ENCODE results near the gene CYP2C9. TPM values are rescaled to one million over a fixed set of nuclear protein-coding genes. Genes with fewer than 3 reads are reported as not detected.

Gene CYP2C9
- total RNA-seq, 1 donor from 2014 or later: not detected

DNA sequence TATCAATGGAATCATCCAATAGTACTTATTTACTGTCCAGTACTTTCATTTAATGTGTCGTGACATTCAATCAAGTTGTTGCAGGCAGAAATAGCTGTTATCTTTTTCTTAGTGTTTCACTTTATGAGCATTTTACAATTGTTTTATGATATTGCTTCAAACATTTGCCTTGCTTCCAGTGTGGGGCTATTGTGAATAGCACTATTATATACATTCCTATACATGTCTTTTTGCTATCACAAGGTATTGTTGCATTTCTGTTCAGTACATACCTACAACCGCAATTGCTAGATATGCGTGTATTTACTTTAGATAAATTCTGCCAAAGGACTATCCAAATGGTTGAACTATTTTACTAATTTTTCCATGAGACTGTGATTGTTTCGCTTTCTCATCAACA is 95.9 kb downstream of the CYP2C9 start:
- H3K79me2 ChIP-seq (ENCODE audit: low read depth): no peaks in the 10 kb centered on the region
- TF ChIP-seq, protein P1, sequence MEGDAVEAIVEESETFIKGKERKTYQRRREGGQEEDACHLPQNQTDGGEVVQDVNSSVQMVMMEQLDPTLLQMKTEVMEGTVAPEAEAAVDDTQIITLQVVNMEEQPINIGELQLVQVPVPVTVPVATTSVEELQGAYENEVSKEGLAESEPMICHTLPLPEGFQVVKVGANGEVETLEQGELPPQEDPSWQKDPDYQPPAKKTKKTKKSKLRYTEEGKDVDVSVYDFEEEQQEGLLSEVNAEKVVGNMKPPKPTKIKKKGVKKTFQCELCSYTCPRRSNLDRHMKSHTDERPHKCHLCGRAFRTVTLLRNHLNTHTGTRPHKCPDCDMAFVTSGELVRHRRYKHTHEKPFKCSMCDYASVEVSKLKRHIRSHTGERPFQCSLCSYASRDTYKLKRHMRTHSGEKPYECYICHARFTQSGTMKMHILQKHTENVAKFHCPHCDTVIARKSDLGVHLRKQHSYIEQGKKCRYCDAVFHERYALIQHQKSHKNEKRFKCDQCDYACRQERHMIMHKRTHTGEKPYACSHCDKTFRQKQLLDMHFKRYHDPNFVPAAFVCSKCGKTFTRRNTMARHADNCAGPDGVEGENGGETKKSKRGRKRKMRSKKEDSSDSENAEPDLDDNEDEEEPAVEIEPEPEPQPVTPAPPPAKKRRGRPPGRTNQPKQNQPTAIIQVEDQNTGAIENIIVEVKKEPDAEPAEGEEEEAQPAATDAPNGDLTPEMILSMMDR (IDR thresholded peaks at IDR 0.05): no peak
- TF ChIP-seq EZH2 (IDR thresholded peaks at IDR 0.05): no peak
- TF ChIP-seq EZH2phosphoT487 (IDR thresholded peaks at IDR 0.05): no peak
- no peaks in the 10 kb centered on the region for H3F3A ChIP-seq (ENCODE audit: low read depth)
- H3K9ac ChIP-seq: no peak overlapping the region
- no peaks in the 10 kb centered on the region for H3K27me3 ChIP-seq
- H2AFZ ChIP-seq (replicated peaks): no peak overlapping the region
- no peaks in the 10 kb centered on the region for H3K4me1 ChIP-seq
- no peaks in the 10 kb centered on the region for H3K36me3 Mint-ChIP-seq
- no peaks in the 10 kb centered on the region for H3K9me3 ChIP-seq (ENCODE audit: low read depth)
- H3K27ac Mint-ChIP-seq: no peak overlapping the region
- H3K4me1 Mint-ChIP-seq: no peaks in the 10 kb centered on the region
- no peaks in the 10 kb centered on the region for H4K20me1 ChIP-seq (ENCODE audit: low read depth)
- DNase-seq (ENCODE audit: low spot score): no peak
- H3K4me2 ChIP-seq: no peak overlapping the region
- peaks cover 5% of the 10 kb centered on the region for H3K27me3 Mint-ChIP-seq (ENCODE audit: insufficient read depth, low read depth)
- no peak overlapping the region for H3K4me3 ChIP-seq
- H3K9me3 Mint-ChIP-seq: no peaks in the 10 kb centered on the region
- H3K4me3 Mint-ChIP-seq: no peak overlapping the region
- no peak overlapping the region for H3K27ac ChIP-seq
- no peaks in the 10 kb centered on the region for H3K36me3 ChIP-seq

DNA sequence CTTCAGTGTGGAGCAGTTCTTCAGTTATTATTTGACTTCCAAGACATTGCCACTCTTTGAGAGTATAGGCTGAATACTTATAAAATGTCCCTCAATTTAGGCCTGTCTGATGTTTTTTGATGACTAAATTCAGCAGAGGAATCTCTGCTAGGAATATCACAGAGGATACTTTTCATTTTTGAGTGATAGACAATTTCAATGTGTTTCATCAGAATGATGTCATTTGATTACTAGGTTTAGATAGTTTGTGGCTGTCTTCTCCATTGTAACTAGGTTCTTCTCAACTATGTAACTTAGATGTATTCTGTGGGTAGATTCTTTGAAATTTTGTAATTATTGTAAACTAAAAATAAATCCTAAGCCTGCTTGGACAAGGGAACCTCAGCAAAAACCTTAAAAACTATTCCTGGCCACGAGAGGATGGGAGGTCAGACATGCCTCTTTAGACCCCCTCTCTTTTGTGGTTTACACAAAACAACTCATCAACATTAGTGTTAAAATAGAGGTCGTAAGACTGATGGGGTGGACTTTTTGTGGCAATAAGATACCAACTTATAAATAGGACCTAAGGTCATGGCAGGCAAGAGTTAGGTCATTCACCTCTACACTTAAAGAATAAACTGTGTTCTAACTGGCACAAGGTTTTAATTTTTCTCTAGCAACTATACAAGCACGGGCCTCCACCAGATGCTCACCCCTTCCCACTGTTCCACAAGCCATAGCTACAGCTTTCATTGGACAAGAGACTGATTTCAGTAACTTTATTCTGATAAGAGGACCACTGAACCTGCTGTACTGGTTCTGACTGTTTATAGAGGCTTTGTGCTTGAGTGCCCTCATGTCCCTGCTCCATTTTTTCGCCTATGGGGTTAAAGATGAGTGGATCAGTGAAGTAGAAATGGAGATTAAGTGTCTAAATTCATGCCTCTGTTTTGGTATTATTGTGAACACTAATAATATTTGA is 97.2 kb downstream of the CYP2C9 start:
- TF ChIP-seq EZH2phosphoT487 (IDR thresholded peaks at IDR 0.05) (no peak), EZH2 (IDR thresholded peaks at IDR 0.05) (no peak)
- TF ChIP-seq, protein P1 (IDR thresholded peaks at IDR 0.05): no peak

DNA sequence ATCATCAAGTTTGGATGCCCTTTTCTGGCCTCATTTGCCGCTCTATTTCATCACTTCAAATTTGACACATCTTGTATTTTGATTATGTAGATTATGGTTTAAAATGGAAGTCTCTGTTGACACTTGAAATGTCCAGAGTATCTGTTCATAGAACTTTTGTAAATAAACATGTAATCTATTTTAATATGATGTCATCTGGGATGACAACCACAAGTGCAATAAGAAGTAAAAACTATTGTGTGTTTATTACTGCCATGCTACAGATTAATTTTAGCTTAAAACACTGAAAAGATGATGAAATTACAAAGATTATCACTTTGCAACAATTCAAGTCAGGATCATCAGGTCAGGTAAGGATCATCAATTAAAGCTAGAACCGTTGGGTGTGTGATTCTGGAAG is 100.8 kb downstream of the CYP2C9 start:
- no peak overlapping the region for H3K4me3 Mint-ChIP-seq
- no peaks in the 10 kb centered on the region for H3K4me1 ChIP-seq
- H3K27me3 Mint-ChIP-seq (ENCODE audit: insufficient read depth, low read depth): no peaks in the 10 kb centered on the region
- H3K4me2 ChIP-seq: no peak overlapping the region
- no peaks in the 10 kb centered on the region for H3K27me3 ChIP-seq
- no peak overlapping the region for H3K4me3 ChIP-seq
- no peak overlapping the region for H3K27ac Mint-ChIP-seq
- TF ChIP-seq EZH2phosphoT487 (IDR thresholded peaks at IDR 0.05): no peak
- no peaks in the 10 kb centered on the region for H4K20me1 ChIP-seq (ENCODE audit: low read depth)
- no peak overlapping the region for H2AFZ ChIP-seq (replicated peaks)
- no peak overlapping the region for H3K27ac ChIP-seq
- H3F3A ChIP-seq (ENCODE audit: low read depth): no peaks in the 10 kb centered on the region
- no peaks in the 10 kb centered on the region for H3K36me3 Mint-ChIP-seq
- no peak overlapping the region for H3K9ac ChIP-seq
- no peak for DNase-seq (ENCODE audit: low spot score)
- H3K9me3 Mint-ChIP-seq: no peaks in the 10 kb centered on the region
- no peaks in the 10 kb centered on the region for H3K79me2 ChIP-seq (ENCODE audit: low read depth)
- H3K36me3 ChIP-seq: no peaks in the 10 kb centered on the region
- H3K9me3 ChIP-seq (ENCODE audit: low read depth): no peaks in the 10 kb centered on the region
- H3K4me1 Mint-ChIP-seq: no peaks in the 10 kb centered on the region

More for the DNA sequence above, 97.2 kb downstream of the CYP2C9 start:
- H3K27ac ChIP-seq: no peak overlapping the region
- Mint-ChIP-seq H3K9me3 (no peaks in the 10 kb centered on the region), H3K4me1 (no peaks in the 10 kb centered on the region), H3K27ac (no peak overlapping the region), H3K27me3 (ENCODE audit: insufficient read depth, low read depth) (peaks cover 2% of the 10 kb centered on the region), H3K36me3 (no peaks in the 10 kb centered on the region), H3K4me3 (no peak overlapping the region)
- no peak for DNase-seq (ENCODE audit: low spot score)
- no peak overlapping the region for H3K4me3 ChIP-seq
- no peaks in the 10 kb centered on the region for H3K9me3 ChIP-seq (ENCODE audit: low read depth)
- no peak overlapping the region for H3K9ac ChIP-seq
- no peaks in the 10 kb centered on the region for H3K79me2 ChIP-seq (ENCODE audit: low read depth)
- no peaks in the 10 kb centered on the region for H4K20me1 ChIP-seq (ENCODE audit: low read depth)
- H3F3A ChIP-seq (ENCODE audit: low read depth): no peaks in the 10 kb centered on the region
- H3K36me3 ChIP-seq: no peaks in the 10 kb centered on the region
- H2AFZ ChIP-seq (replicated peaks): no peak overlapping the region
- H3K27me3 ChIP-seq: no peaks in the 10 kb centered on the region
- no peaks in the 10 kb centered on the region for H3K4me1 ChIP-seq
- no peak overlapping the region for H3K4me2 ChIP-seq

Small RNA genes lying within 50 kb of the gene (small RNA-seq; reads per million reads assigned to genes)
- not detected for gene CYP2C60P

Other genes with a start within 250 kb of the CYP2C9 start
- gene CYP2C19, start 176.0 kb upstream of the CYP2C9 start, total RNA-seq (ENCODE audit: low replicate concordance): not detected in 2 replicates
- gene CYP2C8, start 130.8 kb downstream of the CYP2C9 start, total RNA-seq (ENCODE audit: low replicate concordance): 1.1 and 2.8 TPM in 2 replicates

Data from neural progenitor cell (in vitro differentiated cells).